GM12872 (cell line): ENCODE data around the gene CHST5.

Source experiments
- CTCF ChIP-seq: IDR thresholded peaks from 3 replicates; pipeline ENCODE4 v1.5.1; 2011; ENCODE audit warnings: low read depth, mild to moderate bottlenecking, low read length, moderate library complexity; ENCODE audit not compliant: insufficient read depth

CHST5 gene

GRCh38 chr16:75535901-75536300, at the start of gene CHST5:
TSS of gene CHST5 (minus strand) at chr16:75536108. CDS start at chr16:75530384, 5,724 bp downstream.
- TF ChIP-seq CTCF: no peak

GRCh38 chr16:75584108-75584507, 48.2 kb upstream of the CHST5 start:
- TF ChIP-seq CTCF: no peak

- no peak for TF ChIP-seq CTCF
Observed at GRCh38 chr16:75579281-75579834, 43.5 kb upstream of the CHST5 start.

GRCh38 chr16:75578725-75579124, 42.8 kb upstream of the CHST5 start:
- TF ChIP-seq CTCF: no peak

- TF ChIP-seq CTCF: no peak
Observed at GRCh38 chr16:75578212-75578611, 42.3 kb upstream of the CHST5 start.

GRCh38 chr16:75576384-75576811, 40.5 kb upstream of the CHST5 start:
- no peak for TF ChIP-seq CTCF

- no peak for TF ChIP-seq CTCF
Observed at GRCh38 chr16:75575958-75576357, 40.0 kb upstream of the CHST5 start.
